SH-SY5Y (cell line): ENCODE data around the gene KRT73.

Experiments used
- GATA2 ChIP-seq: IDR thresholded peaks from 2 replicates; pipeline ENCODE4 v1.6.1; 2011; ENCODE audit warnings: mild to moderate bottlenecking, low read depth, low read length
- GATA3 ChIP-seq: IDR thresholded peaks from 2 replicates; pipeline ENCODE4 v1.6.1; 2011; ENCODE audit warnings: low read depth, mild to moderate bottlenecking, low read length, moderate library complexity

- TF ChIP-seq GATA2 (no peak), GATA3 (no peak)
Measured at GRCh38 chr12:52578469-52578868, 39.9 kb downstream of the KRT73 start.
